NCI-H69 (cell line): ENCODE data around the gene NOPCHAP1.
"Not testable (repeated sequence)": the region's sequence is repeated elsewhere in the genome, so short reads cannot be mapped to it uniquely, and the experiment has no call there.

Experiments
- DNase-seq: peaks from one replicate; lab custom pipeline; 2025; lab: John Stamatoyannopoulos, UW

Gene NOPCHAP1

DNA sequence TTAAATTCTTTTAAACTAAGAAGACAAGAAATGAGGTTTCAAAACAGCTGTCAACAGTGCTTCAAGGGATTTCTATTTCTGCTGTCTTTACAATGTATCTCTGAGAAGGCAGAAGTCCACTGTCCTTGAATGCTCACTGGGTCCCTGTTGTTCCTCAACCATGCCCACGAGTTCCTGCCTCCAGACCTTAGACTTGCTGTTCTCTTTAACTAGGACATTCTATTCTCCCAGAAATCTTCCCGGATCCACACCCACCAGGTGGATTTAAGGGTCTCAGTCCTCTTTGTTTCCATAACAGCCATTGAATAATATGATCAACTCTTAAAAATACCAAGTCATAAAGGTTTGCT is 21.3 kb upstream of the NOPCHAP1 start:
- no peak for DNase-seq

- DNase-seq: no peak
Measured at GRCh38 chr12:104966677-104967076, 19.4 kb upstream of the NOPCHAP1 start.

DNA sequence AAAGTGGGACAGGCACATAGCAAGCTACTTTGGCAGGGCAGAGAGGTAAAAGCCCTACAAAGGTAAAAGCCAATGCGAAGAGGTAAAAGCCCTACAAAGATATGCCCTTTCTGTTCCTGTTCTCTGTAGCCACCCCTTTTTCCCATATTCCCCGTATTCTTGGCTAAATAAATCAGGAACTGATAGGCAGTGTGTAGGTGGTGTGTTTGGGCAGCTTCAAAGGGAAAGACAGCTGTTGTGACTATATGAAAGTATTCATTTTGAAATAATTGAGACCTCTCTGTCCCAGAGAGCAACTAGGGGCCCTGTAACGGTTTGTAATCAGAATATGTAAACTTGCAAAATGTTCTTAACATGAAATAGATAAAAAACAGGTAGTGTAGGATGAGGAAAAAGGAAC is 16.8 kb upstream of the NOPCHAP1 start:
- no peak for DNase-seq

GRCh38 chr12:104971306-104971705 is 14.8 kb upstream of the NOPCHAP1 start:
- no peak for DNase-seq

DNA sequence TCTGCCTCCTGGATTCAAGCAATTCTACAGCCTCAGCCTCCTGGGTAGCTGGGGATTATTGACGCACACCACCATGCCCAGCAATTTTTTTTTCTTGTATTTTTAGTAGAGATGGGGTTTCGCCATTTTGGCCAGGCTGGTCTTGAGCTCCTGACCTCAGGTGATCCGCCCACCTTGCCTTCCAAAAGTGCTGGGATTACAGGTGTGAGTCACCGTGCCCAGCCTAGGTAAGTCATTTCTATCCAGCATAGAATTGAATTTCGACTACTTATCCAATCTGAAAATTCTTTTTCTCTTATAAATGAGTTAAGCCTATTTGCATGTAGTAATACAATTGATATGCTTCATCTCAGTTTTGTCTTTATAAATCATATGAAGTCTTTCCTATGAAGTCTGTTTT is 12.9 kb upstream of the NOPCHAP1 start:
- no peak for DNase-seq

DNA sequence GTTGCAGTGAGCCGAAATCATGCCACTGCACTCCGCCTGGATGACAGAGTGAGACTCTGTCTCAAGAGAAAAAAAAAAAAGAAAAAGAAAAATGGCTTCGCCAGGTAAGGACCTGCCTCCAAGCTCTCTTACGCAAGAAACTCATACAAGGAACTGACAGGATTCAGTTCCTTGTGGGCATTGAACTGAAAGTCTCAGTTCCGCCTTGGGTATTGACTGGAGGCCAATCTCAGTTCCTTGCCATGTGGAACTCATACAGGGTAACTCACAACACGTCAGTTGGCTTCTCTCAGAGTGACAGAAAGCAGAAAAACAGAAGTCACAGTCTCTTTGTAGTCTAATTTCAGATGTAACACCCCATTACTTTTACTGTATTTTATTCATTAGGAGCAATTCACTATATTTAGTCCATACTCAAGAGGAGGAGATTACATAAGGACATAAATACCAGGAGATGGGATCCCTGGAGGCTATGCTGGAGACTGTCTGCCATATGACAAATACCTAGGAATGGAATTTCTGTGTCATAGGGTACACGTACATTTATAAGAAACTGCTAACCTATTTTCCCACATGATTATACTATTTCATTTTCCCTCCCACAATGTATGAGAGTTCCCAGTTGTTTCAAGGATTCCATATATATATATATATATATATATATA is 11.4 kb upstream of the NOPCHAP1 start:
- no peak for DNase-seq

DNA sequence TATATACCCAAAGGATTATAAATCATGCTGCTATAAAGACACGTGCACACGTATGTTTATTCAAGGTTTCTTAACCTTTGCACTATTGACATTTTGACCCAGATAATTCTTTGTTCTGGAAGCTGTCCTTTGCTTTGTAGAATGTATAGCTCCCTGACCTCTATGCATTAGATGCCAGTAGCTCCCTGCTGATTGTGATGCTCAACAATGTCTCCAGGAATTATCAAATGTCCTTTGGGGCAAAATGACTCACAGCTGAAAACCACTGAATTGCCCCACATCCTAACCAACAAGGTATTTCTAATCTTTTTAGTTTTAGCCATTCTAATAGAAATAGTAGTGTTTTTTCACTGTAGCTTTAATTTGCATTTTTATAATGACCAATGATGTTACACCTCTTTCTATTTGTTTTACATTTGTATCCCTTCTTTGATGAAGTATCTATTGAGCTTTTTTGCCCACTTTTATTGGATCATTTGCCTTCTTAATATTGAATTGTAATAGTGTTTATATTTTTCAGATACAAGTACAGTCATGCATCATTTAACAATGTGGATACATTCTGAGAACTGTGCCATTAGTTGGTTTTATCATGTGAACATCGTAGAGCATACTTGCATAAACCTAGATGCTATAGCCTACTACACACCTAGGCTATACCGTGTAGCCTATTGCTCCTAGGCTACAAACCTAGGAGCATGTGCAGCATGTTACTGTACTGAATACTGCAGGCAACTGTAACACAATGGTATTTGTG is 10.4 kb upstream of the NOPCHAP1 start:
- no peak for DNase-seq

GRCh38 chr12:104976703-104977102 is 9.4 kb upstream of the NOPCHAP1 start:
- DNase-seq: no peak

- DNase-seq: not testable (repeated sequence)
Measured at GRCh38 chr12:104977688-104978087, 8.4 kb upstream of the NOPCHAP1 start.

DNA sequence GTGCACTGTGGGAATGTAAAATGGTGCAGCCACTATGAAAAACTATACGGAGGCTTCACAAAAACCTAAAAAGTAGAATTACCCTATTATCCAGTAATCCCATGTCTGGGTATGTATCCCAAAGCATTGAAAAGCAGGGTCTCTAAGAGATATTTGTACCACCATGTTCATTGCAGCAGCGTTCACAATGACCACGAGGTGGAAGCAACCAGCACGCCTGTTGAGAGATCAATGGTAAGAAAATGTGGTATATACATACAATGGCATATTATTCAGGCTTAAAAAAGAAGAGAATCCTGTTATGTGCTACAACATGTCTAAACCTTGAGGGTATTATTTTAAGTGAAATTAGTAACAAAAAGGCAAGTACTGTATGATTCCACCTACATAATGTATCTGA is 910 bp upstream of the NOPCHAP1 start:
- DNase-seq: peak; percentile 51

- DNase-seq: no peak
Measured at GRCh38 chr12:104990950-104991349, 4.8 kb downstream of the NOPCHAP1 start.

DNA sequence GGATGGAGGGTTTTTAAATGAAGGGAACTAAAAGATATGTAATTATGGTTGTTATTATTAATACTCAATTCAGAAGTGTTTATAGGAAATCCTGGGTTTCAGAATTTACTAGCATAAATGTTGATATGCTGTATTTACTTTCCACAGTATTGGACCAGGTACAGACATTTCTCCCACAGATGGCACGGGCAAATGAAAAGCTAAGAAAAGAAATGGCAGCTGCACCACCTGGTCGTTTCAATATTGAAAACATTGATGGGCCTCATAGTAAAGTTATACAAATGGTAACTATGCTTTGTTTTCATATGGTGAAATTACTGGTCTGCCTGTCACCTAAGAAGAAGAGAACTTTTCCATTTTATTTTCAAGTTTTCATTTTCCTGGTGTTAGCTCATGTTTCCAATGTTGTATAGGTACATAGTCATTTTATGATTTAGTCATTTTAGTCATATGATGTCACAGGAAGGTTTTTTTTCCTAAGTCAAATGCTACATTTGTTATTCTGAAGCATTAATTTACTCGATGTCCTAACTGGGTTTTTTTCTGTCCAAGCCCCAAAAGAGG is 5.5 kb downstream of the NOPCHAP1 start:
- DNase-seq: no peak

GRCh38 chr12:104994336-104994735 is 8.2 kb downstream of the NOPCHAP1 start:
- no peak for DNase-seq

- no peak for DNase-seq
Measured at GRCh38 chr12:104997541-104997940, 11.4 kb downstream of the NOPCHAP1 start.

- peak; percentile 97 for DNase-seq
Measured at GRCh38 chr12:104998423-104999346, 12.6 kb downstream of the NOPCHAP1 start.

DNA sequence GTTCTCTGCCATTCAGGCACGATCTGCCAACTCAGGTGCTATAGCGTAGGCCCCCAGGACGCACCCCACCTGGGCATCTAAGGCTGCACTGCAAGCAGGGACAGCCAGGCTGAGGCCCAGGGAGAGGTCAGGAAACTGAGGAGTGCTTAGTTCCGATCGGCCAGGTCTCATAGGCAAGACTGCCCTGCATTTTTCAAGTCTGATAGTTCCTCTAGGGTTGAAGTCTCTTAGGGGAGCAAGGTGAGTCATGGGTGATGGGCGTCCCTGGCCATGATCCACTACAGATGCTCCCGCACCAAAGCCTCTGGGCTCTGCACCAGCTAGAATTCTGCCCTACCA is 13.2 kb downstream of the NOPCHAP1 start:
- DNase-seq: no peak

- no peak for DNase-seq
Measured at GRCh38 chr12:105001476-105001875, 15.4 kb downstream of the NOPCHAP1 start.

DNA sequence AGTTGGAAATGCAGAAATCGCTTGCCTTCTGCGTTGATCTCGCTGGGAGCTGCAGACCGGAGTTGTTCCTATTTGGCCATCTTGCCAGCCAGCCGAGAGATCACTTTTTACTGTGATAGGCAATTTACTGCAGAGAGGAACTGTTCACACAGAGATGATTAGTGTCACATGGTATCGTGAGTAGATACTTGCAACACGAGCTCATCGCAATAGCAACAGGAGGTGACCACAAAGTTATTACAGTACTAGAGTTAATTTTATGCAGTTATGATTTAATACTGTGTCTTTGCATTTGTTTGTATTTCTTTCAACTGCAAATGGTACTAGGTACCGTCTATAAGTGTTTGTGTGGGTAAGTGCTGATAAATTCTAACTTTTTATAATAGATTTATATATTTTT is 27.8 kb downstream of the NOPCHAP1 start:
- peak; percentile 25 for DNase-seq

DNA sequence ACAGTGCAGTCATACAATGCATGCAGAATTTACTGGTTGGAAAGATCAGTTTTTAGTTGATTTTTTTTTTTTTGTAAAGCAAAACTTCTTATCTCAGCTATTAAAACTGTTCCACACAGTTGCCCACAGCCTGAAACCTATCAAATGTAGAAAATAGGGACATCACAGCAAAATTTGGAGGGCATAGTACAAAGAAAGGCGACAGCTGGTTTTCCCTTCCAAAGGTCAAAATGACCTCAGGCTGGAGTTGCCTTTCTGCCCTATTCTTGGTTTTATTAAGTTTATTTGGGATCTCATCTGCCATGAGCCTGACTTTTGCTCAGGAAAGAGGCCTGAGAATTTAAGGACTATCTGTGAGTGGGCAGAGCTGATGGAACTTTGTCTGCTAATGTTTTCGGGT is 28.5 kb downstream of the NOPCHAP1 start:
- DNase-seq: no peak

DNA sequence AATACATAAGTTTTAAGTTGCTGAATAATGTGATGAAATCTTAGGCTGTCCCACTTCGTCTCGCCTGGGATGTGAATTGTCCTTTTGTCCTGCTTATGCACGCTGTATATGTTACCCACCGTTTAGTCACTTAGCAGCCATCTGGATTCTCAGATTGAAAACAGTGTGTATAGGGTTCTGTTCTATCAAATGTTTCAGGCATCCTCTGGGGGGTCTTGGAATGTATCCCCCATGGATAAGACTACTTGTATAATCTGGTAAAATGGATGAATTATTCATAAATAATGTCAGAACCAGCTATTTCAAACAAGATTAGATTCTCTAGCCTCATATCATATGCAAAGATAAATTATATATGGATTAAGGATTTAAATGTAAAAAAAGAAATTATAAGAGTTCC is 29.4 kb downstream of the NOPCHAP1 start:
- no peak for DNase-seq

DNA sequence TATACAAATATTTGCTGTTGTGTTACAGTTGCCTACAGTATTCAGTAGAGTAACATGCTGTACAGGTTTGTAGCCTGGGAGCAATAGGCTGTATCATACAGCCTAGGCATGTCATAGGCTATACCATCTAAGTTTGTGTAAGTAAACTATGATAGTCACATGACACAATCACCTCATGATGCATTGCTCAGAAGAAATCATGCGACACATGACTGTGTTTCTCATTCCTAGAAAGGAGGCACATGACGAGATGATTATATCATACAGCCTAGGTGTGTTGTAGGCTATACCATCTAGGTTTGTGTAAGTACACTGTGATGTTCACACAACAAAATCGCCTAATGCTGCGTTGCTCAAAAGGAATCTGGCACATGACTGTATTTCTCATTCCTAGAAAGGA is 31.9 kb downstream of the NOPCHAP1 start:
- DNase-seq: no peak

- DNase-seq: peak; percentile 10
Measured at GRCh38 chr12:105018776-105019175, 32.7 kb downstream of the NOPCHAP1 start.
